Fibroblast of villous mesenchyme (primary cell): Measurements from ENCODE around the gene XPR1. TPM values are rescaled to one million over a fixed set of nuclear protein-coding genes. Genes with fewer than 3 reads are reported as not detected.

Experiments
- DNase-seq: peaks from one replicate; pipeline ENCODE4 v3.0.0-alpha.2; 2010; ENCODE audit warnings: low read depth
- H3K4me3 ChIP-seq: 2 replicates; pipeline ENCODE4 v1.5.1; 2011; ENCODE audit warnings: low read depth, mild to moderate bottlenecking, low read length
- CTCF ChIP-seq: IDR thresholded peaks from 2 replicates; pipeline ENCODE4 v1.5.1; 2012; ENCODE audit warnings: low read depth, mild to moderate bottlenecking, low read length; ENCODE audit not compliant: insufficient read depth
- small RNA-seq: library from RNA; depleted of rRNA; stranded (forward); fragments of <200 nt; gene quantifications from one replicate; pipeline ENCODE3, GENCODE V24; 2012
- total RNA-seq: library from RNA; depleted of rRNA; stranded (reverse); fragments of >200 nt; gene quantifications from 2 replicates; pipeline ENCODE4 v1.2.3, GENCODE V29; 2012

The XPR1 gene
- total RNA-seq, 1 donor = 31.5 TPM

- DNase-seq = no peak
- no peak overlapping the region for H3K4me3 ChIP-seq
- TF ChIP-seq CTCF = no peak
Observed at GRCh38 chr1:180939073-180939710, 307.4 kb downstream of the XPR1 start.

GRCh38 chr1:180939711-180940103 is 307.9 kb downstream of the XPR1 start:
- no peak for TF ChIP-seq CTCF
- no peak for DNase-seq
- H3K4me3 ChIP-seq = no peak overlapping the region

Small RNA genes within 50 kb of the gene (small RNA-seq; reads per million reads assigned to genes)
- not detected for gene RF00026

Other genes starting within 250 kb of the XPR1 start
- 44.5 and 66.0 TPM in 2 replicates for gene ACBD6, start 129.4 kb upstream of the XPR1 start, total RNA-seq
- not detected in 2 replicates for gene OVAAL, start 73.1 kb upstream of the XPR1 start, total RNA-seq